CD4-positive, alpha-beta memory T cell (primary cell): ENCODE results near the gene GNAT2. TPM values are rescaled to one million over a fixed set of nuclear protein-coding genes. Genes with fewer than 3 reads are reported as not detected.

ENCODE experiments used
- CTCF ChIA-PET: fragments of 350-600 bp; sonication (Branson Sonifier 250); formaldehyde crosslinking; loops from one replicate; lab custom pipeline; 2021; ENCODE audit warnings: inconsistent platforms; ENCODE audit not compliant: partially characterized antibody; lab: Charles Lee
- POLR2A ChIA-PET: fragments of 350-600 bp; sonication (Branson Sonifier 250); formaldehyde crosslinking; loops from one replicate; lab custom pipeline; 2021; ENCODE audit not compliant: partially characterized antibody; lab: Charles Lee
- DNase-seq, 5 donors: peaks; one replicate each; pipeline versions ENCODE4 v3.0.0 to v3.0.0-alpha.2; 2020 to 2022; ENCODE audit warnings: mixed read lengths in 1 of 5
- H3K27ac ChIP-seq: one replicate; pipeline ENCODE4 v1.7.0; 2013; ENCODE audit warnings: low read depth, low read length
- H3K27me3 ChIP-seq: 2 replicates; pipeline ENCODE4 v1.7.0; 2013; ENCODE audit warnings: mild to moderate bottlenecking, low read length, moderate library complexity; ENCODE audit not compliant: insufficient read depth
- H3K36me3 ChIP-seq: 2 replicates; pipeline ENCODE4 v1.7.0; 2013; ENCODE audit warnings: mild to moderate bottlenecking, low read length, moderate library complexity; ENCODE audit not compliant: insufficient read depth
- H3K4me1 ChIP-seq: 2 replicates; pipeline ENCODE4 v1.7.0; 2013; ENCODE audit warnings: mild to moderate bottlenecking, low read length, moderate library complexity; ENCODE audit not compliant: insufficient read depth
- H3K4me3 ChIP-seq, 2 donors: one replicate each; pipeline ENCODE4 v1.7.0; 2013; ENCODE audit warnings: low read length in 2 of 2, mild to moderate bottlenecking in 1 of 2
- H3K9me3 ChIP-seq, 2 donors: one replicate each; pipeline ENCODE4 v1.7.0; 2013; ENCODE audit warnings: low read length in 2 of 2, control low read depth in 1 of 2; ENCODE audit not compliant: control insufficient read depth in 1 of 2
- H3K27ac Mint-ChIP-seq, 7 donors: one replicate each; pipeline ENCODE4 v1.8.0; 2020 to 2021; ENCODE audit warnings: mixed read lengths in 7 of 7, mild to moderate bottlenecking in 6 of 7, inconsistent platforms in 3 of 7, moderate library complexity in 3 of 7
- H3K27me3 Mint-ChIP-seq, 2 donors: one replicate each; pipeline ENCODE4 v1.8.0; 2020 to 2021; ENCODE audit warnings: mixed read lengths in 2 of 2
- H3K36me3 Mint-ChIP-seq, 2 donors: one replicate each; pipeline ENCODE4 v1.8.0; 2020 to 2021; ENCODE audit warnings: mixed read lengths in 2 of 2, inconsistent platforms in 1 of 2, mild to moderate bottlenecking in 1 of 2
- H3K4me1 Mint-ChIP-seq, 4 donors: one replicate each; pipeline ENCODE4 v1.8.0; 2020 to 2021; ENCODE audit warnings: mixed read lengths in 4 of 4, mild to moderate bottlenecking in 1 of 4
- H3K4me3 Mint-ChIP-seq, 8 donors: one replicate each; pipeline ENCODE4 v1.8.0; 2020 to 2021; ENCODE audit warnings: mixed read lengths in 8 of 8, mild to moderate bottlenecking in 7 of 8, moderate library complexity in 6 of 8, inconsistent platforms in 3 of 8
- H3K9me3 Mint-ChIP-seq, 8 donors: one replicate each; pipeline ENCODE4 v1.8.0; 2020 to 2021; ENCODE audit warnings: mixed read lengths in 8 of 8, mild to moderate bottlenecking in 5 of 8, inconsistent platforms in 3 of 8, moderate library complexity in 1 of 8
- intact Hi-C: fragments of 100-400 bp; cut with micrococcal nuclease; formaldehyde crosslinking; loops from one replicate; pipeline ENCODE4 v1.15.1; 2023
- polyA plus RNA-seq, 2 donors: library from polyadenylated mRNA; unstranded; fragments of 300-500 nt; fragmentation: Illumina TruSeq; gene quantifications; one replicate each; pipeline ENCODE4 v1.2.3, GENCODE V29; 2021
- total RNA-seq, 2 experiments: library from RNA; stranded (reverse); gene quantifications; one replicate each; pipeline ENCODE4 v1.2.3, GENCODE V29; 2021

Gene GNAT2
- total and polyA plus RNA-seq, 4 experiments from 2014 or later: not detected

- ChIA-PET POLR2A (no interaction called here), CTCF (no interaction called here)
- Histone ChIP-seq H3K36me3 (peaks cover 49% of the 10 kb centered on the region), H3K27me3 (no peaks in the 10 kb centered on the region), H3K4me3 (no peak overlapping the region), H3K4me1 (no peaks in the 10 kb centered on the region), H3K9me3 (no peaks in the 10 kb centered on the region), H3K27ac (no peak overlapping the region)
- Mint-ChIP-seq H3K4me1 (peaks cover 0 to 7% (median 1%) of the 10 kb centered on the region in 4 donors), H3K9me3 (no peaks in the 10 kb centered on the region), H3K27ac (peak overlapping the region in 2 of 7 donors; percentile 3 to 9), H3K27me3 (no peaks in the 10 kb centered on the region), H3K4me3 (no peak overlapping the region), H3K36me3 (peaks cover 62 to 81% of the 10 kb centered on the region in 2 donors)
- DNase-seq: no peak
- intact Hi-C loops: loop anchor here (5.0 kb wide), 1 partner anchor 37 kb away; the partner anchor contains the start of gene GNAI3
These were observed 34.6 kb downstream of the GNAT2 start for GRCh38 chr1:109584766-109585165.

GRCh38 chr1:109582021-109582420 lies 37.4 kb downstream of the GNAT2 start:
- H3K27me3 Mint-ChIP-seq: no peaks in the 10 kb centered on the region
- ChIA-PET CTCF (interaction anchor here (1.1 kb wide), 1 partner anchor 33 kb away, joined by 3 read pairs; the partner anchor contains the start of gene GNAI3), POLR2A (no interaction called here)
- H3K4me3 ChIP-seq: no peak overlapping the region
- intact Hi-C loops: loop anchor here (5.0 kb wide), 1 partner anchor 35 kb away; the partner anchor contains the start of gene GNAI3
- H3K4me1 Mint-ChIP-seq: peaks cover 0 to 7% (median 4%) of the 10 kb centered on the region in 4 donors
- H3K4me3 Mint-ChIP-seq: no peak overlapping the region
- peak overlapping the region in 1 of 7 donors; percentile 42 for H3K27ac Mint-ChIP-seq
- no peak for DNase-seq
- no peaks in the 10 kb centered on the region for H3K9me3 ChIP-seq
- no peak overlapping the region for H3K27ac ChIP-seq
- no peaks in the 10 kb centered on the region for H3K4me1 ChIP-seq
- peaks cover 50% of the 10 kb centered on the region for H3K36me3 ChIP-seq
- H3K9me3 Mint-ChIP-seq: no peaks in the 10 kb centered on the region
- no peaks in the 10 kb centered on the region for H3K27me3 ChIP-seq
- H3K36me3 Mint-ChIP-seq: peaks cover 51 to 72% of the 10 kb centered on the region in 2 donors

- peaks cover 52 to 71% of the 10 kb centered on the region in 2 donors for H3K36me3 Mint-ChIP-seq
- peak overlapping the region in 1 of 7 donors; percentile 35 for H3K27ac Mint-ChIP-seq
- H3K27me3 ChIP-seq: no peaks in the 10 kb centered on the region
- POLR2A ChIA-PET: interaction anchor here (2.4 kb wide), 1 partner anchor 31 kb away, joined by 8 read pairs; the partner anchor contains the start of gene GNAI3
- no peaks in the 10 kb centered on the region for H3K4me1 ChIP-seq
- H3K4me3 Mint-ChIP-seq: no peak overlapping the region
- H3K27me3 Mint-ChIP-seq: no peaks in the 10 kb centered on the region
- DNase-seq: no peak
- peaks cover 0 to 5% (median 4%) of the 10 kb centered on the region in 4 donors for H3K4me1 Mint-ChIP-seq
- no peak overlapping the region for H3K27ac ChIP-seq
- no peaks in the 10 kb centered on the region for H3K9me3 Mint-ChIP-seq
- CTCF ChIA-PET: interaction anchor here (1.1 to 1.5 kb wide), 3 partner anchors 15 to 60 kb away, joined by 3 to 6 read pairs (median 5); no protein-coding TSS in a partner anchor
- H3K9me3 ChIP-seq: no peaks in the 10 kb centered on the region
- H3K36me3 ChIP-seq: peaks cover 35% of the 10 kb centered on the region
- intact Hi-C loops: no loop called here
- H3K4me3 ChIP-seq: no peak overlapping the region
These were observed 39.9 kb downstream of the GNAT2 start for GRCh38 chr1:109579491-109579890.

- Mint-ChIP-seq H3K27ac (peak overlapping the region in 4 of 7 donors; percentile 9 to 67 (median 26)), H3K36me3 (peaks cover 50 to 67% of the 10 kb centered on the region in 2 donors), H3K27me3 (no peaks in the 10 kb centered on the region), H3K4me1 (peaks cover 0 to 5% (median 3%) of the 10 kb centered on the region in 4 donors), H3K9me3 (no peaks in the 10 kb centered on the region), H3K4me3 (no peak overlapping the region)
- intact Hi-C loops: no loop called here
- H3K9me3 ChIP-seq: no peaks in the 10 kb centered on the region
- H3K4me1 ChIP-seq: no peaks in the 10 kb centered on the region
- no peak overlapping the region for H3K4me3 ChIP-seq
- no peak overlapping the region for H3K27ac ChIP-seq
- ChIA-PET POLR2A (interaction anchor here (2.4 kb wide), 1 partner anchor 30 kb away, joined by 8 read pairs; the partner anchor contains the start of gene GNAI3), CTCF (interaction anchor here (1.4 to 1.5 kb wide), 2 partner anchors 23 to 61 kb away, joined by 3 to 5 read pairs; no protein-coding TSS in a partner anchor)
- peaks cover 32% of the 10 kb centered on the region for H3K36me3 ChIP-seq
- H3K27me3 ChIP-seq: no peaks in the 10 kb centered on the region
- DNase-seq: no peak
These were observed 40.4 kb downstream of the GNAT2 start for GRCh38 chr1:109578947-109579443.

GRCh38 chr1:109573785-109574184 lies 45.6 kb downstream of the GNAT2 start:
- peak overlapping the region in 2 of 7 donors; percentile 8 to 42 for H3K27ac Mint-ChIP-seq
- H3K9me3 Mint-ChIP-seq: no peaks in the 10 kb centered on the region
- Histone ChIP-seq H3K9me3 (no peaks in the 10 kb centered on the region), H3K27ac (no peak overlapping the region), H3K4me3 (no peak overlapping the region), H3K36me3 (no peaks in the 10 kb centered on the region), H3K4me1 (peaks cover 17% of the 10 kb centered on the region), H3K27me3 (no peaks in the 10 kb centered on the region)
- DNase-seq: no peak
- POLR2A ChIA-PET: interaction anchor here (1.3 kb wide), 1 partner anchor 25 kb away, joined by 3 read pairs; the partner anchor contains the start of gene GNAI3
- H3K36me3 Mint-ChIP-seq: peaks cover 26 to 36% of the 10 kb centered on the region in 2 donors
- intact Hi-C loops: no loop called here
- no peaks in the 10 kb centered on the region for H3K27me3 Mint-ChIP-seq
- CTCF ChIA-PET: interaction anchor here (0.6 kb wide), 1 partner anchor 37 kb away, joined by 3 read pairs; no protein-coding TSS in a partner anchor
- H3K4me3 Mint-ChIP-seq: no peak overlapping the region
- H3K4me1 Mint-ChIP-seq: peaks cover 9 to 15% (median 13%) of the 10 kb centered on the region in 4 donors

- H3K4me1 Mint-ChIP-seq: peaks cover 18 to 40% (median 32%) of the 10 kb centered on the region in 4 donors
- POLR2A ChIA-PET: interaction anchor here (1.0 kb wide), 1 partner anchor 35 kb away, joined by 3 read pairs; no protein-coding TSS in a partner anchor
- no peak overlapping the region for H3K27ac Mint-ChIP-seq
- no peaks in the 10 kb centered on the region for H3K36me3 ChIP-seq
- H3K36me3 Mint-ChIP-seq: peaks cover 9 to 17% of the 10 kb centered on the region in 2 donors
- no peak overlapping the region for H3K4me3 ChIP-seq
- H3K4me3 Mint-ChIP-seq: no peak overlapping the region
- no peak overlapping the region for H3K27ac ChIP-seq
- CTCF ChIA-PET: interaction anchor here (1.0 to 2.8 kb wide), 3 partner anchors 20 to 70 kb away, joined by 3 to 12 read pairs (median 3); no protein-coding TSS in a partner anchor
- no peaks in the 10 kb centered on the region for H3K27me3 Mint-ChIP-seq
- H3K9me3 ChIP-seq: no peaks in the 10 kb centered on the region
- H3K9me3 Mint-ChIP-seq: no peaks in the 10 kb centered on the region
- intact Hi-C loops: no loop called here
- no peaks in the 10 kb centered on the region for H3K27me3 ChIP-seq
- no peak for DNase-seq
- peaks cover 35% of the 10 kb centered on the region for H3K4me1 ChIP-seq
These were observed 49.0 kb downstream of the GNAT2 start for GRCh38 chr1:109570414-109570813.

- CTCF ChIA-PET: interaction anchor here (0.7 to 1.0 kb wide), 2 partner anchors 71 to 208 kb away, joined by 3 read pairs; no protein-coding TSS in a partner anchor
- H3K27ac Mint-ChIP-seq: no peak overlapping the region
- no peaks in the 10 kb centered on the region for H3K27me3 Mint-ChIP-seq
- Histone ChIP-seq H3K36me3 (no peaks in the 10 kb centered on the region), H3K27me3 (no peaks in the 10 kb centered on the region), H3K9me3 (no peaks in the 10 kb centered on the region), H3K4me1 (peaks cover 42% of the 10 kb centered on the region), H3K4me3 (no peak overlapping the region), H3K27ac (no peak overlapping the region)
- POLR2A ChIA-PET: interaction anchor here (0.5 to 1.0 kb wide), 2 partner anchors 17 to 21 kb away, joined by 3 read pairs; partner anchors contain the start of gene GNAI3
- no peak for DNase-seq
- intact Hi-C loops: loop anchor here (5.0 kb wide), 1 partner anchor 33 kb away; no protein-coding TSS in a partner anchor
- H3K9me3 Mint-ChIP-seq: no peaks in the 10 kb centered on the region
- H3K4me1 Mint-ChIP-seq: peaks cover 29 to 48% (median 35%) of the 10 kb centered on the region in 4 donors
- no peak overlapping the region for H3K4me3 Mint-ChIP-seq
- H3K36me3 Mint-ChIP-seq: peaks cover 0 to 8% of the 10 kb centered on the region in 2 donors
These were observed 50.1 kb downstream of the GNAT2 start for GRCh38 chr1:109569323-109569722.
